Measurements from ENCODE around the gene GATAD2A.

The GATAD2A gene

GRCh38 chr19:19549804-19550464 is 144.5 kb downstream of the GATAD2A start:
- no peak for DNase-seq

- DNase-seq: no peak
Observed at GRCh38 chr19:19550485-19550929, 145.0 kb downstream of the GATAD2A start.

GRCh38 chr19:19550972-19551852 is 145.7 kb downstream of the GATAD2A start:
- no peak for DNase-seq

GRCh38 chr19:19551853-19552192 is 146.3 kb downstream of the GATAD2A start:
- no peak for DNase-seq

- DNase-seq: no peak
Observed at GRCh38 chr19:19552798-19553197, 147.3 kb downstream of the GATAD2A start.

GRCh38 chr19:19553670-19554069 is 148.2 kb downstream of the GATAD2A start:
- DNase-seq: no peak

GRCh38 chr19:19554074-19555023 is 148.9 kb downstream of the GATAD2A start:
- peak; percentile 53 for DNase-seq

GRCh38 chr19:19558055-19558454 is 152.6 kb downstream of the GATAD2A start:
- DNase-seq: no peak
